Measurements from ENCODE around the gene THSD4.

THSD4 gene

DNA sequence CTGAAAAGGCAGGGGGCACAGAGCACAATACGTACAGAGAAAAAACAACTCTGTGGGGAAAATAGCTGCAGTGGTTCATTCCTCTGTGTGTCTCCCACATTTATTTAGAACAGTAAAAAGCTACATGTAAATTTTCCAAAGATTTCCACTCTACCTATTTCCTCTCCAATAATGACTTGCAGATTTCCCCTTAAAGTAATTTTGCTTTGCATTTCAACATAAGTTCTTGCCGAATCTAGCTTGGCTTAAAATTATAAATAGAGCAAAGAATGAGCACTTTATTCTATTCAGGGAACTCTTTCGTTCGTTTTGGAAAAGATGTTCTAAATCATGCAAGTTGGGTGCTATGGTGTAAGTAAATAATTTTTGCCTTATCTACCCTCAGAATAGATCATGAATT, 636.9 kb downstream of the THSD4 start:
- in situ Hi-C loops (cut with MboI; ENCODE audit: low sequenced_read_pairs): no loop called here

GRCh38 chr15:71752604-71753289, 637.5 kb downstream of the THSD4 start:
- in situ Hi-C loops (cut with MboI; ENCODE audit: low sequenced_read_pairs): no loop called here

GRCh38 chr15:71753346-71753745, 638.1 kb downstream of the THSD4 start:
- in situ Hi-C loops (cut with MboI; ENCODE audit: low sequenced_read_pairs): no loop called here

GRCh38 chr15:71754660-71755059, 639.4 kb downstream of the THSD4 start:
- in situ Hi-C loops (cut with MboI; ENCODE audit: low sequenced_read_pairs): no loop called here

DNA sequence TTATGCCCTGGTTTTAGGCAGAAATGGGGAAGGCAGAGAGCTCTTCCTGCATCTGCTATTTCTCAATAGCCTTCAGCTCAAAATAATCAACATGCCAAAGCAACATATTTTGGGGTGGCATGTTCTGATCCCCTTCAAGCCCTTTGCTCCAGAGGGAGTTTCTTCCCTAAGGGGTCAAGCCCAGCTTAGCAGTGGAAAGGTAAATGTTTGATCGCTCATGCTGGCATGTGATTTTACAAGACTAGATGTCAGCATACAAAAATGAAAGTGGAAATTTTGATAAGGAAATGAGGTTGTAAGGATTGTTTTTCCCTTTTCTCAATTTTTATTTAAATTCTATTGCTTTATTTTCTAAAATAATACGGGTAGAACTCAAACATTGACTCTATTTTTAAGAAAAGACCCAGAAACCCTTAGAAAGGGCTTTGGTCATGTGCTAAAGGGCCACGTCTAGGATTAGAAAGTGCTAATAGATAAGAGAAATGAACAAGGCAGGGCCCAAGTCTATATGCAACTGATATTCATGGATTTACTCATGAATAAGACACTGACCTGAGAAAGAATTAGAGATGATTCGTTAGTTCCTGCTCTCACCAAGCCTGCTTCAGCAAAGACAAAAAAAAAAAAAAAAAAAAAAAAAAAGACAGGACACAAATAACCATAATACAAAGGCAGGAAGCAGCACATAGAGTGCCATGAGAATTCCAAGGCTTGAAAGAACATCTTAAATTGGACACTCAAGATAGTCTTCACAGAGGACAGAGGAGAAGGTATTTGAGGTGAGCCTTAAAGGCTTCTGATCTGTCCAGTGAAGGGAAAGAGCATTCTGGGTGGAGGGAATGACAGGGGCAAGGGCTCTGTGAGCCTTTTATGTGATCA, 640.1 kb downstream of the THSD4 start:
- in situ Hi-C loops (cut with MboI; ENCODE audit: low sequenced_read_pairs): no loop called here

GRCh38 chr15:71756599-71757352, 641.5 kb downstream of the THSD4 start:
- in situ Hi-C loops (cut with MboI; ENCODE audit: low sequenced_read_pairs): no loop called here

DNA sequence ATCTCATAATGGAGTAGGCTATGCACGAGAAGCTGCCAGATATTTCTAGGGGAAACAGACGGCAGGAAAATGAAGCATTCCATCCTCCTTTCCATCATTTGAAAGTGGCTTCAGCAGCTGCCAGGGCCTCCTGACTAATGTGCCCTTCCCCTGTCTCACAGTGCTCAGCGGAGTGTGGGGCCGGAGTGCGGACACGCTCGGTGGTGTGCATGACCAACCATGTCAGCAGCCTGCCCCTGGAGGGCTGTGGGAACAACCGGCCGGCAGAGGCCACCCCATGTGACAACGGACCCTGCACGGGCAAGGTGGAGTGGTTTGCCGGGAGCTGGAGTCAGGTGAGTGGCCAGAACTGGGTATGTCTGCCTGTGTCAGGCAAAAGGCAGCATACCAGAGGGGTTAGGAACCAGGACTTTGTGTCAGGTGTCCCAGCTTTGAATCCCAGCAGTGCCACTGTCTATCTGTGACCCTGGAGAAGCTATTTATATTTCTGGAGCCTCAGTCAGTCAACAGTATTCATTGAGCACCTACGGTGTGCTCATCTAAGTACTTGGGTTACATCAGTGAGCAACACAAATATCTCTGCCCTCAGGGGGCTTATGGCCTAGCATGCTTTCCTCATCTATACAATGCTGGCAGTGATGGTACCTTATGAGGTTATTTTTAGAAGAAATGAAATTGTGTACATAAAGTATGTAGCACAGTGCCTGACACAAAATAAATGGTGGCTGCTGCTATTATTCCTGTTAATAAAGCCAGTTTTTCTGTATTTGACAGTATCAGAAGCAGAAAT, 642.7 kb downstream of the THSD4 start:
- in situ Hi-C loops (cut with MboI; ENCODE audit: low sequenced_read_pairs): no loop called here

DNA sequence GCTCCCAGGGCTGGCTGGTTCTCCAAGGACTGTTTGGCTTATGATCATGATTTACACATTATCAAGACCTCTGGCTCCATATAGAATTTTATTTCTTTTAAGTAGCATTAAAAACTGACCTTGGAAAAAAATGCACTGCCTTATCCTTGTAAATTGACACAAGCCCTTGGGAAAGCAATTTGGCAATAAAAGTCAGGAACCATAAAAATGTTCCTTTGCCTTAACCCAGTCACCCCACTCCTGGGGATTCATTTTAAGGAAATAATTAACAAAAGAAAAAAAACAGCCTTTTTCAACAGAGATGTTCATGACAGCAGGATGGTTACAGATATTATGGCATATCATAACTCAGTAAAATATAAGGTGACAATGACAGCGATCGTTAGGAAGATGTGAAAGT, 643.4 kb downstream of the THSD4 start:
- in situ Hi-C loops (cut with MboI; ENCODE audit: low sequenced_read_pairs): no loop called here

DNA sequence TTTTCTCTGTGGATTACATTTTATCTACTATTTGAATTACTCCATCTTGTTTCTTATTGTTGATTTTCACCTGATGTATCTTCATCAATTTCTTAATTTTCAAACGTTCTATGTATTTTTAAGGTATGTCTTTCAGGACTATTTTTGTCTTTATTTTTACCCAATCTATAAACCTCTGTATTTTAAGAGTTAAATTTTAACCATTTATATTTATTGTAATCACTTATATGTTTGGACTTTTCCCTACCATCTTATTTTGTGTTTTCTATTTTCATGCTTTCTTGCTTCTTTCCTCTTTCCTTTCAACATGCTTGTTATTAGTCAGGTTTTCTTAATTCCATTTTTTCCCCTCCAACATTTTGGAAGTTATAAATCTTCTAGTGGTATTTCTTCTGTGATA, 645.6 kb downstream of the THSD4 start:
- in situ Hi-C loops (cut with MboI; ENCODE audit: low sequenced_read_pairs): no loop called here

- in situ Hi-C loops (cut with MboI; ENCODE audit: low sequenced_read_pairs): no loop called here
Observed at GRCh38 chr15:71761649-71762048, 646.4 kb downstream of the THSD4 start.

DNA sequence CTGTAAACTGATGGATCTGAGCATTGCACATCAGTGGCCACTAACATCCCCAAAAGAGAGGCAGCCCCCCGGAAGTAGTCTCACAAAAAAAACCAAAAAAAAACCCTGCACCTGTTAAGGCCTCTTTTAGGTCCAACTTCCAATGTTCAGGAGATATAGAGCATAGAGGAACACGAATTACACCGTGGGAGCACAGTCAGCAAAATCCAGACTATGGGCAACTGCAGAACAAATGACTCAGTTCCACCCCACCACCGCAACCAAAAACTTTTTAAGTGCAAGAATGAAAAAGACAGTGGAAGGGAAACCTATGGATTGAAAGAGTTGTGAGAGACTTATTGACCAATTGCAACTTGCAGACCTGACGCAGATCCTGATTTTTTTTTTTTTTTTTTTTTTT, 652.9 kb downstream of the THSD4 start:
- in situ Hi-C loops (cut with MboI; ENCODE audit: low sequenced_read_pairs): no loop called here

- in situ Hi-C loops (cut with MboI; ENCODE audit: low sequenced_read_pairs): no loop called here
Observed at GRCh38 chr15:71773206-71773859, 658.1 kb downstream of the THSD4 start.

DNA sequence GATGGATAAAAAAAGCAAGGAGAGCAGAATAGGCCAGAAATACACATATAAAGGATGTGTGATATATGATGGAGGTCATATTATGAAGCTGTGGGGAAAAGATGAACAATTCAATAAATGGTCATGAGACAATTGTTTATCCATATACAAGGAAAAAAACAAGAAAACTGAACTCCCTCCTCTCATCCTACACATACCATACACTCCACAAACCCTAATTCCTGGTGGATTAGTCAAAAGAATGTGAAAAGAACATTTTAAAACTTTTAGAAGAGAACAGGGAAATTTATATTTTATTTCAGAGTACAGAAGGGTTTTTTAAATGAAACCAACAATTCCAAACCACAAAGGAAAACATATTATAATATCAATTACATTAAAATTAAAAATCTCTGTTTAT, 660.6 kb downstream of the THSD4 start:
- in situ Hi-C loops (cut with MboI; ENCODE audit: low sequenced_read_pairs): no loop called here

GRCh38 chr15:71776304-71776703, 661.0 kb downstream of the THSD4 start:
- in situ Hi-C loops (cut with MboI; ENCODE audit: low sequenced_read_pairs): no loop called here

DNA sequence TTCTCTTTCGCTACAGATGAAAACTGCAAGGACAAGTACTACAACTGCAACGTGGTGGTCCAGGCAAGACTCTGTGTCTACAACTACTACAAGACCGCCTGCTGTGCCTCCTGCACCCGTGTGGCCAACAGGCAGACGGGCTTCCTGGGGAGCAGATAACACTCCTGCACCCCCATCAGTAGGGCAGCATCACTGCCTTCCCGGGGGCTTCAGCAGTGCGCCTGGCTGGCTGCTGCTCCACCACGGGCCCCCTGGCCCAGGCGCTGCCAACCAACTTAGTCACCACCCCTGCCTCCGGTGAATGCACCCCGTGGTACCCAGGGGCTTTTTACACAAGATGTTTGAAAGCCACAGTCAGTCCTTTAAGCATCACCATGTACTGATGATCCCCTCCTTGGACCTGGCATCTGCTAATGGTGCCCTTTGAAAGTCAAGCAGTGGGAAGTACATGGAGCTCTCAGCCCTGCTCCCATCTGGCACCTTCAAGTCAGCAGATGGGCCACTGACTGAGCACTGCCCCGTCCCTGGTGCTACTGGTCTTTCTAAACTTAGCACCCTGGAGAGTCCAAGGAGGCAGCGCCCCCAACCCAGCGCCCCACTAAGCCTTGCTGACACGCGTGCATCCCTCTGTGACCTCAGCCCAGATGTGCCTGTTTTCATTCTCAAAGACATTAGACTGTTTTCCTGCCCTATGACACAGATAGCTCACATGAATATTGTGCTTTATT, 662.1 kb downstream of the THSD4 start:
- in situ Hi-C loops (cut with MboI; ENCODE audit: low sequenced_read_pairs): no loop called here

GRCh38 chr15:71779073-71779797, 664.0 kb downstream of the THSD4 start:
- in situ Hi-C loops (cut with MboI; ENCODE audit: low sequenced_read_pairs): no loop called here

DNA sequence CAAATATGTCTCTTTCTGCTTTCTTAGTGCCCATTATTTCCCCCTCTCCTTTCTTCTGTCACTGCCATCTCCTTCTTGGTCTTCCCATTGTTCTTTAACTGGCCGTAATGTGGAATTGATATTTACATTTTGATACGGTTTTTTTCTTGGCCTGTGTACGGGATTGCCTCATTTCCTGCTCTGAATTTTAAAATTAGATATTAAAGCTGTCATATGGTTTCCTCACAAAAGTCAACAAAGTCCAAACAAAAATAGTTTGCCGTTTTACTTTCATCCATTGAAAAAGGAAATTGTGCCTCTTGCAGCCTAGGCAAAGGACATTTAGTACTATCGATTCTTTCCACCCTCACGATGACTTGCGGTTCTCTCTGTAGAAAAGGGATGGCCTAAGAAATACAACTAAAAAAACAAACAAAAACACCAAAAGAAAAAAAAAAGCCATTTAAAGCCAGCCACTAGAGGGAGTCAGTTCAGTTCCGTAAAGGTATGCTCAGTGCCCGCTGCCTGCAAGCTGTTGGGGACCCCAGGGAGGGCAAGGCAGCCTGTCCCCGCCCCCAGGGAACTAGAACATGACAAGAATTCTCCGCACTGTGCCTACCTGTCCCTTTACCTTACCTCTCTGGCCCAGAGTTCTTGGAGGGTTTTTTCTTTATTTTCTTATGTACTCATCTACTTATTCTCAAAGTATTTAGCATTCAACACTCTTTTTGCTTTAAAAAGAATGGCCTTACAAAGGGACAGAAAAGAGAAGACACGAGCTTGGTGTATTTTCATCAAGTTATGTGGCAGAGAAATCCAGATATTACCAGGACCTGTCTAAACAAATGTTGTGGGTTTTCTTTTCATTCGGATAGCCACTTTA, 665.1 kb downstream of the THSD4 start:
- in situ Hi-C loops (cut with MboI; ENCODE audit: low sequenced_read_pairs): no loop called here
